Inferior parietal cortex (tissue), 1 donor: ENCODE results near the gene AFAP1L2.

Experiments
- DNase-seq: peaks from one replicate; pipeline ENCODE4 v3.0.0-alpha.2; 2016; ENCODE audit errors: extremely low spot score

AFAP1L2 gene

DNA sequence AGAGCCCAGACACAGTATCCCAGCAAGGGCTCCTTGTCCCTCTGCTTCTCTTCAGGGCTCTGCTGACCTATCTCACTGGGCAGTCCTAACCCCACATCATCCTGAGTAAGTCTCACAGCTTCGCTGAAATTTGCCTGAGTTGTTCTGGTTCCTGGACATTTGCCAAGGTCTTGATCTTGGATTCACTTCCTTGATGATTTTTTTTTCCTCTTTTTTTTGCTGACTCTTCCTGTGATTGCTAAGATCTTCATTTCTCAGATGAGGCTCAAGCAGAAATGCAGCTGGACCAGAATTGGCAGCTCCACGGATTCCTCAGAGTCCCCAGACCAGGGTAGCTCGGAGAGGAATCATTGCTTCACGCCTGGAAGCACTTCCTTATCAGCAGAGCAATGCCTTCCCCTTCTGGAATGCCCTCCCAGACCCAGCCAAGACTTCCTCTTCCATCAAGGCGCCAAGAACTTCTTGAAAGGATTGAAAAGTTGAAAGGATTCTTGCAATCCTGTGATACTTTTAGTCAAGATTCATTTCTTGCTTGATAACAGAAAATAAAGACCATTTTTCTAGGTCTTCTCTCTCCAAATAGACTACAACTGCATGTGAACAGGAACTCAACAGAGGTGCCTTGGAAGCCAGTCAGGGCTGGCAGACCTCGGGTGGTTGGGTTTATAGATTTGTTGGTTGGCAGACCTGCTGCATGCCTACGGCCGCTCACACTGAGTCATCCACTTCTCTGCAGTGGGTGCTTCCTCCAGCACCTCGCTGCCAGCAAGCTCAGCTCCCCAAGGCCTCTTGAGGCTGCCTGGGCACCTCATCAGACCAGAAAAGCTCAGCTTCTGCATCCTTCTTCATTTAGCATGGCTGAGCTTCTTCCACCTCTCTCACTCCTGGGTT, 8.8 kb upstream of the AFAP1L2 start:
- no peak for DNase-seq

DNA sequence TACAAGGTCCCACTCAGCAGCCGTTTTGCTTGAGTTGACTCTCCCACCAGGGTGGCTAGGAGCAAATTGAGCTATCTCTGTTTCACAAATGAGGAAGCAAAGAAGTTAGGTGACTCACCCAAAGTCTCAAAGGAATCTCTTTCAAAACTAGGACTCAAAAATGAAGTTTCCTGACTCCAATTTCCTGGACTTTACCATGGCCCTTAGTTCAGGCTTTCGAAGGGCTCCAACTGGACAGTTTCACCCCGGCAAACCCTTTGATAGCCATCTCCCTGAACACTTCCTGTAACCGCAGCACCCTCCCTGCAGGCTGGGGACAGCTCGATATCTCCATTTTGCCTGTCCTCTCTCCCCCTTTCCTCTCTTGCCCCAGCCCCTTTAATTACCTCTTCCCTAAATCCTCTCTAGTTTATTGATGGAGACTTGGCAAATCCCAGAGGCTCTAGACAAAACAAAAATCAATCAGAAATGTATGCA, 4.7 kb upstream of the AFAP1L2 start:
- DNase-seq = no peak

DNA sequence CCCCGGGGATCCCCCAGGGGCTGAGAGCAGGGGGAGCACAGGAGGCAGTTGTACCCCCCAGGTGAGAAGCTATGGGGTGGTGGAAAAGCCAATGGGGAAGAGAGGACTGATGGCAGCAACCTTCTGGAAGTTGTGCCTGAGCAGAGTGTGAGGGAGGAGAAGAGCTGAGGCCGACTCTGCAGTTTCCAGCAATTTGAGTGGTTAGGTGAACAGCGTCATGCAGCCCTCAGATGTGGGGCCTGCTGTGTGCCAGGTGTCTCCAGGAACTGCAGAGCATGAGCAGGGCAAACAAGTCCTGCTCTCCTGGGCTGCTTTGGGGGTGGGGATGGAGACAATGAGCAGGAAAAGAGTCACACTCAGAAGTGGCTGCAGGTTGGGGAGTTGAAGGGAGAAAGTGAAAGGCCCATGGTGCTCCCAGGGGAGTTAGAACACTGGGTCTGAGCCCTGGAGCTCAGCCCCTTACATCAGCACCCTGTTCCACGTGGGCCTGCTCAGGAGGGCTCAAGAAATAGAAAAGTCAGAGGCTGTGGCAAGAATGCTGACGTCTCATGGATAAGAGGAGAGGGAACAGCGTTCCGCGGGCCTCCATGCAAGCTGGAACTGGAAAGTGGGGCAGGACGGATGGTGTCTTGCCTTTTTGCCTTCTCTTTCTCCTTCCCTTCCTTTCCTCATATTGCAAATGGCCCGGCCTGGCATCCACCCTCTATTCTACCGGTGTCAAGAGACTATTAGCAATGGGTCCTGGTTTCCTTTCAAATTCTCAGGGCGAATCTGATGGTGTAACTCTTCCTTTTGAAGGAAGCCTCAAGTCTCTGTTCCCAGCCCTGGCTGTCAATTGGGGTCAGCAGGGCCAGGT, 4.0 kb upstream of the AFAP1L2 start:
- DNase-seq = no peak

DNA sequence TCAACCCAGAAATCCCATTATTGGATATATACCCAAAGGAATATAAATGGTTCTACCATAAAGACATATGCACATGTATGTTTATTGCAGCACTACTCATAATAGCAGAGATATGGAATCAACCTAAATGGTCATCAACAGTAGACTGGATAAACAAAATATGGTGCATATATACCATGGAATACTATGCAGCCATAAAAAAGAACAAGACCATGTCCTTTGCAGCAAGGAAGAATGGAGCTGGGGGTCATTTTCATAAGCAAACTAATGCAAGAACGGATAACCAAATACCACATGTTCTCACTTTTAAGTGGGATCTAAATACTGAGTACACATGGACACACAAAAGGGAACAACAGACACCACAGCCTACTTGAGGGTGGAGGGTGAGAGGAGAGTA, 2.2 kb upstream of the AFAP1L2 start:
- no peak for DNase-seq

DNA sequence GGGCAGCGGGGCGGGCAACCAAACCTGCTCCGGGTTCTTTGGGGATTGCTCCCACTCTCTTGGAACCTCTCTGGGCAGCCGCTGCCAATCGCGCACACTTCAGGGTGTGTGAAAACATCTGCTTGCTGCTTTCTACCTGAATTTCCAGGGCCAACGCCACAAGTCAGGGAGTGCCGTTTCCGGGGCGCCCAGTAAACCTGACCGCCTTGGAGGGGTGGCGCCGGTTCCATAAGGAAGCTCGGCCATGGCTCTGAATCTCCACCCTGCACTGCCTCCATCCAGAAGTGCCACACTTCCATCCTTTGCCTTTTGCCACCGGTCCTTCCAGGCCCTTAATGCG, 679 bp upstream of the AFAP1L2 start:
- DNase-seq = no peak

DNA sequence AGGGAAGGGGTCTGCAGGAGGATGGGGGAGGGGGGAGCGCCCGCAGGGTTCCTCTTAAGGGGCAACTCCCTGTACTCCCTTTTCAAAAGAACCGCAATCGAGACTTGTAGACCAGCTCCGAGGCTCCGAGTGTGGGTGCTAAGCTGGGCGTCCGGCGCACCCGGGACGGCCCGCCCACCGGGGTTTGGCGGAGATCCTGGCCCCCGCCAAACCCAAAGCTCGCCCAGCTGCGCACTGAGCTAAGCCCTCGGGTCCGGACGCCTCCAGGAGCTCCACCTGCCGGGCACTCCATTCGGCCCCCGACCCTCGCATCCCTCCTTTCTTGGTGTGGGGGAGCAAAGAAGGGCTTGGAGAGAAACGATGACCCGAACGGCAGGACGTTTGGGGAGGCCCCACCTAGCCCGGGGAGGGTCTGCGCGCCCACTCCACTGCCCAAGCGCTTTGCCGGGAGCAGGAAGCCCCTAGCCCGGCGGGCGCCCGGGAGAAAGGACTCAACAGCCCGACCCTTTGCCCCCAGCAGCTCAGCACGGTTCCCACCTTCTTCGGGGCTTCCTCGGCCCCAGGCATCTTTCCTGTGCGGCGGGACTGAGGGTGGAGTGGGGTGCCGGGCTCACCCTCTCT, 651 bp downstream of the AFAP1L2 start:
- no peak for DNase-seq

DNA sequence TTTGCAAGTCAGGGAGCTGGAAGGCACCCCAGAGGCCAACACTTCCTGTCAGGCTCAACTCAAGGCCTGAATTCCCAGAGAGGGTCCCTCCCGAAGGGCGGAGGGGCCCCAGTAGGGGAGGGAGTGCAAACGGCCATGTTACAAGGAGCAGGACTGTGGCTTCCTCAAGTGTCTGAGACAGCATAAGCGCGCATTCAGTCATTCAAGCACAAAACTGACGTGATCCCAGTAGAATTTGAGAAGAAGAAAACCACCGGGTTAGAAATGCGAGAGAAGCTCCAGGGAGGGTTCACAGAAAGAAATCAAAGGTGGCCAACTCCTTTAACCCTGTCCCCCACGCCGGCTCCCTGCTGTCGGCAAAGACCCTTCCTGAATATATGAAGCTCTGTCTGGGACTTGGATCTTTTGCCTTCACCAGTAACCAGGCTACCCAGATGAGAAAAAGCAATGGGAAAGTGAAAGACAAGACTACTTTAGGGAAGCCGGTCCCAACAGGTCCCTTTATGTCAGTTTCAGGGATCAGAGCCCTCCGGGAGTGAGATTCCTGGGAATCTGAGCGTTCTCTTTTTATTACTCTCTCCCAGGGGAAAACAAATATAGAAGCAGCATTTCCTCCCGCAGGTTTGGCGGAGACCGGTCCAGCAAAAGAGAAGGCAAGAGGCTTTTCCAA, 1.3 kb downstream of the AFAP1L2 start:
- peak; percentile 7 for DNase-seq

DNA sequence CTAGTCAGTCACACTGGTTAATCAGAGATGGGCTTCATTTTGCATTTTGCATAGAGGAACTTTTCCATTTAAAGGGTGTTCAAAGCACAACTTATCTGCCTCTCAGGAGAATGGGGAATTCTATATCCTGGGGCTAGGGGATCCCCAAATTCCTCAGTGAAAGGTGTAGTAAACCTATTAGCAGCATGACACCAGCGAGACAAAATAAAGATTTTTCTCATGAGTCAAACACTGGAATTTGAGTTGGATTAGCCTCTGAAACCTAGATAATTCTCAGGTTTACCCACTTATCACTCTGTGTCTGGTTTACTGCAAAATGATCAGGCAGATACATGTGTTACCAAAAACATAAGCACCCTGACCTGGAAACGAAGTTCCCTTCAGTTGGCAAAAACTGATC, 2.1 kb downstream of the AFAP1L2 start:
- DNase-seq = no peak

DNA sequence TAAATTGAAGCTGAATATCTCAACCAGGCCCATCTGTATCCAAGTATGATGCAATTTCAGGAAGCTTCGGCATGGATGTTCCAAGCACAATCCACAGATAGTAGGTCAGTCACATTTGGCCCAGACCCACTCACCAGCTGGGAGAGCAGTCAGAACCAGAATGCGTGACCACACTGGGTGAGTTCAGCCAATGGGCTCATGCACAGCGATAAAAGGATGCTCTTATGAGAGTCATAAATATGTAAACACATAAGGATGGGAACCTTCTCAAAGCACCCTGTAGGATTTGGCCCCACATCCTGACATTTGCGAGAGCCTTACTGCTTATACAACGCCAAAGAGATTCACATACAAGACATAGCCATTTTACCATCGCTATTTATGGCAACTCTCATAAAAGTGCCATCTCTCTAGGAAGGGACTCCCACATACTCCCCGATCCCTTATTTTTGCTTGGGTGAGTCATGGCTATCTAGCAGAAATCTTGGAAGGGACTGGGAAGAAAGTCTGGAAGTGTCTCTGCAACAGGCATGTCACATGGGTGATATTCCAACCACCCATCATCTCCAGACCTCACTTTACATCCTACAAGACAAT, 3.0 kb downstream of the AFAP1L2 start:
- DNase-seq = peak; percentile 53

DNA sequence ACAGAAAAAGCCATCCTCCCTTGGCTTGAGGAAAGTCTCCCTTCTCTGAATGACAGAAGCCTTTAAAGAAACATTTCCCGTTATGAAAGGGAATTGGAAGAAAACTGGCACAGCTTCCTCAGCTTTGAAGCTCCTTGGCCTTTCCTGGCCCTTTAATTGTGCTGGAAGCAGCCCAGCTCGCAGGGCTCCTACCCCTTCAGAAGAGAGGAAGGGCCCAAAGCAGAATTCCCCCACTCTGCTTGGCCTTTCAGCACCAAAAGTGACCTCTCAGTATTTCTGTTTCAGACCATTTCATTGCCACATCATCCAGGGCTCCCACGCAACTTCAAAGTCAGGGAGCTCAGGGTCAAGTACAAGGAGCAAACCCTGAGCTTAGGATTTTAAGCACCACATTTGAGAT, 4.2 kb downstream of the AFAP1L2 start:
- no peak for DNase-seq

DNA sequence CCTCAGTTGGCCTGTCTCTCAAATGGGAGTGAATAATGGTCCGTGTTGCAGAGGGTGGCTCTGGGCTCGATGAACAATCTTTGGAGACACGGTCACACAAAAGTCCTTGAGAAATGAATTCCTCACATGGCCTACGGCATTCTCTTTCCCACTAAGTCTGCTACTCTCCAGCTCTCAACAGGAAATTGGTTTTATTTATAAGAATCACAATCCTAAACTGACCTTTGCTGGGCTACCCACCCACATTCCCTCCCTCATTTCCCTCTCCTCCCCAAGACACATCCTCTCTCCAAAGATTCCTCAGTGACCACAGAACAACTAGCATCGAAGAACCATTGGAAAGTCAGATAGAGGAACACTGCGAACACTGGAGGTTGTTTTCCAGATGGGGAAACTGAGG, 4.7 kb downstream of the AFAP1L2 start:
- no peak for DNase-seq

DNA sequence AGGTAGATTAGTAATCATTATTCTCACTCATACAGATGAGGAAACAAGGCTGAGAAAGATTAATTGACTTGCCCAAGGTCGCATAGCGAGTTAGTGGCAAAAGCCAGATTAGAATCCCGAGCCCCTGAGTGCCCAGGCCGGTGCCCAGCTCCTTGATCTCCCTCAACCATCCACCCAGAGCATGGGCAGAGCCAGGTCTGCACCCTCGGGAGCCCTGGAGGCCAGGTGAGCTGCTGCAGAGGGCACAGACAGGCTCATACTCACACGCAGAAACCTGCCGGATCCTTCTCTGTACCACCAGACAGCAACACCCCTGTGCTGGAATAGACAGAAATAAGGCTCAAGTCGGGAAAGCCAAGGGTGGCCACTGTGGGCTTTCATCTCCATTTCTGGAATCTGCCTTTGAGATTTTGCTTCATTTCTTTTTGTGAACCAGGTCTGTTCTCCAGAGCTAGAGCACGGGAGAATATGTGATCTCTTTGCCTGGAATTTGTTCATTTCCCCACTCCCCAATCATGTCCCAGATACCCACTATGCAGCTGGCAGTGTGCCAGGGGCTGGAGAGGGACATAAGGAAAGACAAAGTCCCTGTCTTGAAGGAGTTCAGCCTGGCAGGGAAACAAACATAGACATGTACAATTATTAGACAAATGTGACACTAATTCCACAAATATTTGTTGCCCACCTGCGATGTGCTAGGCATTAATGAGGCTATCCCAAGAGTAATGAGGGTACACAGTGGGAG, 5.5 kb downstream of the AFAP1L2 start:
- DNase-seq = no peak

DNA sequence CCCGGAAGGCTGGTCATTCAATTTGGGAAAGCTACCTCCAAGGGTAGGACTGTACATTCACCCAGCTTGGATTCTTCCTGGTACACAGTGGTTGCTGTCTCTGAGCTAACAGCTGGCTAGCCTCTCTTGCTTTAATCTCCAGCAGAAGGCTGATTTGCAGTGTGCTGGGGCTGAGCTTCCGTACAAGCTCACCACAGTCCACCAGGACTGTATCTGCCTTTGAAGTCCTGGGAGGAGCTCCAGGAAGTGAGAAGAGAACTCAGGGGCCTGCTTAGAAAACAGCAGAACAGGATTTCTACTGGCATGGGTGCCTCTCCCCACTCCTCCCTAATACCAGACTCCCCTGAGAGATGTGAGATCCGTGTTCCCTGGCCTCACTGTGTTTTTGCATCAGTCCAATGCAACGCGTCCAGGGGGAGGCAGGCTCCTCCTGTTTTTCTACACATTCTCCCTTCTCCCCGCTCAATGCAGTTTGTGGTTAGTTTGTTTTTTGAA, 6.6 kb downstream of the AFAP1L2 start:
- no peak for DNase-seq

DNA sequence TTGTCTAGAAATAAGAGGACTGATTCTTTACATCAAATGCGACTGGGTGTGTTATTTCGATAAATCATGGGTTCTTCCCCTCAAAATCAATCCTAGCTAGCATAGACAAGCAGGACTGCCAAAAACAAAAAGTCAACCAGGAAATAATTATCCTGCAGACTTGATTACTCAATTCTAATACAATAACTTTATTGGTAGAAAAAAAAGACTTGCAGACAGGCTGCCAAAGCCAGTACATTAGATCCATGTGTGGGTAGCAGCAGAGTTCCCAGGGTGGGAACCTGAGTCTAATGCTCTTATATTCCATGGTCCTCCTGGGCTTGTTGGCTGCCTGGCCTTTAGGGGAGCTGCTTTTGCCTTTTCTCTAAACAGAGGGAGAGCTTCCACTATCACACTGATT, 7.8 kb downstream of the AFAP1L2 start:
- DNase-seq = no peak

DNA sequence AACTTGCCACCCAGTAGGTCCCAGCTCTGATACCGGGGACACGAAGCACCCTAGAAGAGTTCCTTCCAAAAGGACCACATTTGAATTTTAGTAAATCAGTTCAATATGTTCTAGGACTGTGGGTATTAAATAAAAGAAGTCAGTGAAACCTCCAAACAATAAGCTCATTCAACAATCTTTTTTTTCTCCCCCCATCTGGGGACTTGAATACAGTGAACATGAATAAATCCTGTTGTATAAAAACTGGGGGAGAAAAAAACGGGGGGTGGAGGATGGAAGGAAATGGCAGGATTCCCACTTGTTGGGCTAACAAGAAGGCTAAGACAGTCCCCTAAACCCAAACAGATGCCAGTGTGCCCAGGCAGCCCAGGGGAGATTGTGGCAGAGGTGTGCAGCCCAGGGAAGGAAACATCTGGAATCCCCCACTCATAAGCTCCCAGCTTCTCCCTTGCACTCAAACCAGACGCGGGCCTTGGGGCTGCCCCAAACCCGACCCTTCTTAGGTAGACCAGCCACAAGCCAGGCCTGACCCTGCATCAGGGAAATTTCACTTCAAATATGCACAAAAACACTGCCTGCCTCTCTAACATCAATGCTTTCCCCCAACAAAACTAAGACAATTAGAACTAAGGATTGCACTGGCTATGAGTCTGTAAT, 8.8 kb downstream of the AFAP1L2 start:
- peak; percentile 33 for DNase-seq

DNA sequence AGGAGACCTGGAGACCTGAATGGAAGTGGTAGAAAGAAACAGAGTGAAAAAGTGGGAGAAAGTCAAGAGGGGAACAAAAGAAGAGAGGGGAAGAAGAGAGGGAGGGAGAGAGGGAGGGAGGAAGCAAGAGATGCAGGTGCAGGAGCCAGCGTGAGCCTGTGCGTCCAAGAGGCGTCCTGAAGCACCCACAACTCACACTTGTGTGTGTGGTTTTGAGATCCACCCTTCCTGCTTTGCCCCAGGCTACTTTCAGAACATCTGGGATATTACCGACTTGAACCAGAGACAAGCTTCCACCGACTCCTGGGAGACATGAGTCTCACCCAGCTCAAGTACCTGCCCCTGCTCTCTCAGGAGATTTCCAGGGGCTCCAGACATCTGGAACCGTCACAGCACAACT, 9.8 kb downstream of the AFAP1L2 start:
- no peak for DNase-seq

DNA sequence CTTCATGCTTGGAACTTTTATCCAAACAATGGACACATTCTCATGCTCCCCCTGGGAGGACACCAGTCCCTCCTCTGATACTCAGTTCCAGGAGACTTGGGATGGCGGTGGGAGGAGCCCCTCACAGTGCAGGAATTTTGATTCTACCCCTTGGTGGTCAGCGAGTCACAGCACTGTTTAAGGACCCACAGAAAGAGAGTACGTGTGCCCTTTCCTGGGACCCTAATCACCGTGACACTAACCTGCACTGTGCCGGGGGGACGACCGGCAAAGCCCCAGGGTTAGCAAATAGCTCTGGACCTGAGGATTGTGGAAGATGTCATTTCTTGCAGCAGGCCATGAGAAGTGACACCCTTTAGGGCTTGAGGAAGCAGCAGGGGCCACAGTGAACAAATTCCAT, 10.4 kb downstream of the AFAP1L2 start:
- no peak for DNase-seq

DNA sequence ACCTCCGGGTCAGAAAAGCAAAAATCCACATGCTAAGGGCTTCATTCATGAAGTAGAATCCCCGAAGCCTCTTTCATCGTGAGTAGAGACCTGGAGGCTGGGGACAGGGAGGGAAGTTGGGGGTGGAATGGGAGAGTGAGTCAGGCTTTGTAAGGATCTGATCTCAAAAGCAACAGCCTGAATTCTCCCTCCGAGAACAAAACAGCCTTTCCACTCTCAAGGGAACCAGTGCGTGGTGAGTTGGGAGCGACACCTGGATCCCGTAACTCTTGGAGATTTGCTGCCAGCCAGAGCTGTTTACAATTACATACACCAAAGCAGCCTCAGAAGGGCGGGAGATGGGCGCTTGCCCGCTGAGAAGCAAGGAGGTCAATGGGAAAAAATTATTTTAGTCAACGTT, 10.8 kb downstream of the AFAP1L2 start:
- no peak for DNase-seq

DNA sequence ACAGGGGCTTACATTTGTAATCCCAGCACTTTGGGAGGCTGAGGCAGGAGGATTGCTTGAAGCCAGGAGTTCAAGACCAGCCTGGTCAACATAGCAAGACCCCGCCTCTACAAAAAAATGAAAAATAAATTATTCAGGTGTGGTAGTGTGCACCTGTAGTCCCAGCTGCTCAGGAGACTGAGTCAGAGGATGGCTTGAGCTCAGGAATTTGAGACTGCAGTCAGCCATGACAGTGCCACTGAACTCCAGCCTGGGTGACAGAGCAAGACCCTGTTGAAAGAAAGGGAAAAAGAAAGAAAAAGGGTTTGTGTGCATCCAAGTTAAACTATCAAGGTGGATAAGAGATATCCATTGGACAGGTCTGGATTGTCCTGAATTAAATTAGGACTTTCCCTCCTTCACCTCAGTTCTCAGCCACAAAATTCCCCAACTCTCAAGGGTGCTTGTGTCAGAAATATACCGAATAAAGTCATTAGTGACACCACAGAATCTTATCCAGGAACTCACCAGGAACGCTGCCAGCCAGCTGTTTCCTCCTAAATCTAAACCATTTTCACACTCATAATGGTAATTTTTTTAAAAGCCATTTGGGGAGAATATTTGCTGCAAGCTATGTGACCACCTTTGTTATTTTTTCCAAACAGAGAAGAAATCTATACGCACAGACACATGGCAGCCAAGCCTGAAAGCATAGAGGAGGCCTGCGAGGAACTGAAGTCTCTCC, 12.0 kb downstream of the AFAP1L2 start:
- no peak for DNase-seq
